ENCODE data around the gene PEX13. TPM values are rescaled to one million over a fixed set of nuclear protein-coding genes. Genes with fewer than 3 reads are reported as not detected.

The PEX13 gene
- total RNA-seq, 1 experiment from 2014 or later = 22.4 TPM

DNA sequence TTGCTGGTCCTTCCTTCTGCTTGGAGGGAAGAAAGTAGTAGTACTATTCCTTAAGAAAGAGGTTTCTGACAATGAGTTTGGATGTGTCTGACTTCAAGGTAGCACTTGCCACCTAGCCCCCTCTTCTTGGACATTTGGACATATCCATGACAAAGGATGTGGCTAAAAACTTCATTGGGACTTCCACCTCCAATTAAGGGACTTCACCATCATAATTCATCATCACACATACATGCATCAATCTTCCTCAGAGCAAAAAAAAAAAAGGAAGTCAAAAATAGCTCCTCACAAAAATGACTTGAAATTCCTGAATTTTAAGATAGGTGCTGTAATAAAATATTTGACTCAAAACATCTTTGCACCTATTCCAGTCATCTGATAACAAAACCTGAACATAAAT, 23.4 kb upstream of the PEX13 start:
- no peak overlapping the region for H2BK15ac ChIP-seq (ENCODE audit: low read depth, low read length)
- no peak overlapping the region for H2BK12ac ChIP-seq (ENCODE audit: insufficient read length, low read depth, low read length)
- no peak overlapping the region for H3K18ac ChIP-seq (ENCODE audit: insufficient read length, low read depth, low read length)
- H4K8ac ChIP-seq (replicated peaks; ENCODE audit: insufficient read length, low read depth, low read length) = no peak overlapping the region
- H3K4me2 ChIP-seq (ENCODE audit: insufficient read depth, insufficient read length, low read length) = no peak overlapping the region
- no peaks in the 10 kb centered on the region for H3K79me1 ChIP-seq (ENCODE audit: insufficient read depth, low read depth, low read length, poor library complexity, severe bottlenecking)
- no peak overlapping the region for H3K4ac ChIP-seq (ENCODE audit: low read depth, low read length)
- H3K79me2 ChIP-seq (ENCODE audit: insufficient read depth, low read length) = no peaks in the 10 kb centered on the region
- no peak overlapping the region for H3K14ac ChIP-seq (ENCODE audit: insufficient read depth, low read length)
- H3K23me2 ChIP-seq (ENCODE audit: insufficient read length, low read depth, low read length, poor library complexity, severe bottlenecking) = no peaks in the 10 kb centered on the region
- no peak overlapping the region for H3K27ac ChIP-seq (ENCODE audit: insufficient read length, low read depth, low read length)
- no peak overlapping the region for H4K91ac ChIP-seq (ENCODE audit: insufficient read length, low read depth, low read length)
- peaks cover 3% of the 10 kb centered on the region for H3K27me3 Mint-ChIP-seq (ENCODE audit: low read depth)
- no peak overlapping the region for H3K23ac ChIP-seq (ENCODE audit: insufficient read length, low read depth, low read length)
- no peaks in the 10 kb centered on the region for H3K4me1 Mint-ChIP-seq
- no peaks in the 10 kb centered on the region for H4K20me1 ChIP-seq (ENCODE audit: control insufficient read depth, insufficient read depth, insufficient read length)
- H3K56ac ChIP-seq (ENCODE audit: insufficient read length, low read depth, low read length) = no peak overlapping the region
- no peaks in the 10 kb centered on the region for H3K9me3 ChIP-seq (ENCODE audit: control insufficient read depth, low read depth, low read length)
- no peak overlapping the region for H3K9ac ChIP-seq (ENCODE audit: extremely low read depth, insufficient read length, low read length)
- DNase-seq = no peak
- H4K5ac ChIP-seq (ENCODE audit: insufficient read length, low read depth, low read length) = no peak overlapping the region
- H3T11ph ChIP-seq (ENCODE audit: low read length) = no peak overlapping the region
- H2BK20ac ChIP-seq (ENCODE audit: low read depth, low read length, poor library complexity, severe bottlenecking) = no peak overlapping the region
- no peak overlapping the region for H3K4me3 Mint-ChIP-seq
- no peak overlapping the region for H2AFZ ChIP-seq (ENCODE audit: low read length)
- no peak overlapping the region for H2AK5ac ChIP-seq (ENCODE audit: insufficient read length, low read length)
- no peaks in the 10 kb centered on the region for H3K4me1 ChIP-seq (ENCODE audit: insufficient read depth, low read length)
- no peak overlapping the region for H3K27ac Mint-ChIP-seq
- no peaks in the 10 kb centered on the region for H3K27me3 ChIP-seq (ENCODE audit: insufficient read depth, low read length)
- peaks cover 32 to 34% of the 10 kb centered on the region in 2 experiments for H3K9me3 Mint-ChIP-seq
- peaks cover 13 to 27% (median 14%) of the 10 kb centered on the region in 3 experiments for H3K36me3 Mint-ChIP-seq (ENCODE audit: insufficient read depth in 1 of 3, low read depth in 3 of 3)
- H2BK120ac ChIP-seq (ENCODE audit: low read depth, low read length, poor library complexity, severe bottlenecking) = no peak overlapping the region
- no peak for TF ChIP-seq CTCF (conservative IDR thresholded peaks at IDR 0.05)
- H2BK5ac ChIP-seq (ENCODE audit: insufficient read length, low read length) = no peak overlapping the region

Measured in H9 (cell line).